KMS-11 (cell line): ENCODE results near the gene PSMB4.
"Not testable (repeated sequence)": the region's sequence is repeated elsewhere in the genome, so short reads cannot be mapped to it uniquely, and the experiment has no call there.

Source experiments
- H2AFZ ChIP-seq: fragments of 200-600 bp; sonication (generic); 2 replicates; pipeline ENCODE4 v1.6.1; 2016; ENCODE audit warnings: antibody characterized with exemption, mixed run types, low read depth
- H3K27ac ChIP-seq: fragments of 200-600 bp; sonication (generic); 2 replicates; pipeline ENCODE4 v1.6.1; 2016; ENCODE audit warnings: mild to moderate bottlenecking, mixed run types
- H3K27me3 ChIP-seq: fragments of 200-600 bp; sonication (generic); 2 replicates; pipeline ENCODE4 v1.6.1; 2017; ENCODE audit warnings: mild to moderate bottlenecking, low read depth, mixed run types, moderate library complexity; ENCODE audit not compliant: insufficient read depth
- H3K36me3 ChIP-seq: fragments of 200-600 bp; sonication (generic); 2 replicates; pipeline ENCODE4 v1.6.1; 2017; ENCODE audit warnings: mild to moderate bottlenecking, mixed run types; ENCODE audit not compliant: insufficient read depth
- H3K4me1 ChIP-seq: fragments of 200-600 bp; sonication (generic); 2 replicates; pipeline ENCODE4 v1.6.1; 2016; ENCODE audit warnings: mild to moderate bottlenecking, low read depth, mixed run types; ENCODE audit not compliant: poor library complexity, severe bottlenecking
- H3K4me2 ChIP-seq: fragments of 200-600 bp; sonication (generic); 2 replicates; pipeline ENCODE4 v1.7.0; 2016; ENCODE audit warnings: mild to moderate bottlenecking, mixed run types
- H3K4me3 ChIP-seq: fragments of 200-600 bp; sonication (generic); IDR thresholded peaks from 2 replicates; pipeline ENCODE4 v1.6.1; 2017; ENCODE audit warnings: low read depth, low read length, mixed read lengths; ENCODE audit not compliant: insufficient read depth
- H3K79me2 ChIP-seq: fragments of 200-600 bp; sonication (generic); 2 replicates; pipeline ENCODE4 v1.6.1; 2016; ENCODE audit warnings: low read depth, mixed run types; ENCODE audit not compliant: insufficient read depth
- H3K9ac ChIP-seq: fragments of 200-600 bp; sonication (generic); 2 replicates; pipeline ENCODE4 v1.6.1; 2016; ENCODE audit warnings: mild to moderate bottlenecking, mixed run types
- H4K20me1 ChIP-seq: fragments of 200-600 bp; sonication (generic); 2 replicates; pipeline ENCODE4 v1.6.1; 2016; ENCODE audit warnings: mild to moderate bottlenecking, mixed run types; ENCODE audit not compliant: insufficient read depth
- CTCF ChIP-seq: fragments of 200-600 bp; sonication (generic); conservative IDR thresholded peaks from 2 replicates; pipeline ENCODE4 v1.6.1; 2017; ENCODE audit warnings: low read depth, mild to moderate bottlenecking, antibody characterized with exemption, low read length, moderate library complexity, mixed read lengths

PSMB4 gene

DNA sequence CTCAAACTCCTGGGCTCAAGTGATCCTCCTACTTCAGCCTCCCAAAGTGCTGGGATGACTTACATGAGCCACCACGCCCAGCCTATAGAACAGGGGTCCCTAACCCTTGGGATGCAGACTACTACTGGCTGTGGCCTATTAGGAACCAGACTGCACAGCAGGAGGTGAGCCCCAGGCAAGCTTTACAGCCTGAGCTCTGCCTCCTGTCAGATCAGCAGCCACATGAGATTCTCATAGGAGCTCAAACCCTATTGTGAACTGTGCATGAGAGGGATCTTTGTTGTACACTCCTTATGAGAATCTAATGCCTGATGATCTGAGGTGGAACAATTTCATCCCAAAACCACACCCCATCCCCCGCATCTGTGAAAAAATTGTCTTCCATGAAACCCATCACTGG lies 13.4 kb upstream of the PSMB4 start:
- no peaks in the 10 kb centered on the region for H3K36me3 ChIP-seq
- no peaks in the 10 kb centered on the region for H3K79me2 ChIP-seq
- no peaks in the 10 kb centered on the region for H3K4me1 ChIP-seq
- H3K27me3 ChIP-seq, result no peaks in the 10 kb centered on the region
- TF ChIP-seq CTCF, result no peak
- H3K4me2 ChIP-seq, result no peak overlapping the region
- no peak overlapping the region for H3K9ac ChIP-seq
- no peaks in the 10 kb centered on the region for H4K20me1 ChIP-seq
- H3K4me3 ChIP-seq, result no peak overlapping the region
- no peak overlapping the region for H2AFZ ChIP-seq
- no peak overlapping the region for H3K27ac ChIP-seq

DNA sequence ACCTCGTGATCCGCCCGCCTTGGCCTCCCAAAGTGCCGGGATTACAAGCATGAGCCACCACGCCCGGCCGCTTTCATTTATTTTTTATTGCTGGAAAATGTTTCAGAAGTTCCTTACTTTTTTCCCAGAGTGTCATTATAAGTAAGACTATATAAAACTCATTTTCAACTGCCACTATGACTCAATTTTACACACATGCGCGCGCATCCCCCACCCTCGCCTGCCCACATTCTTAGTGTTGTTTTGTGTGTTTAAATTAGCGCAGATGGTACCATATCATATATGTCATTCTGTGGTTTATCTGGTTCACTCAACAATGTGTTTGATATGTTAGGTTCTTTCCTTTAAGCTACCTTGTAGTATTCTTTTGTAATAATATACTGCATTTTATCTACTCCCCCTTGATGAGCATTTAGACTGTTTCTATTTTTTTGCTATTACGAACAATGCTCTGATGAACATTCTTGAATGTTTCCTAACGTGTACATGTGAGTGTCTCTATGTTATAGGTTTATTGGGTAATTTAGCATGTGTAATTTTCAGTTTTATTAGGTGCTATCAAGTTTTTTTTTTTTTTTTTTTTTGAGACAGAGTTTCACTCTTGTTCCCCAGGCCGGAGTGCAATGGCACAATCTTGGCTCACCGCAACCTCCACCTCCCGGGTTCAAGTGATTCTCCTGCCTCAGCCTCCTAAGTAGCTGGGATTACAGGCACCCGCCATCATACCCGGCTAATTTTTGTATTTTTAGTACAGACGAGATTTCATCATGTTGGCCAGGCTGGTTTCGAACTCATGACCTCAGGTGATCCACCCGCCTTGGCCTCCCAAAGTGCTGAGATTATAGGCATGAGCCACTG lies 8.9 kb upstream of the PSMB4 start:
- not testable (repeated sequence) for H2AFZ ChIP-seq, H3K9ac ChIP-seq, H3K4me3 ChIP-seq, H3K27ac ChIP-seq, H3K79me2 ChIP-seq, H3K4me1 ChIP-seq, H3K36me3 ChIP-seq, H4K20me1 ChIP-seq, H3K27me3 ChIP-seq, H3K4me2 ChIP-seq

- Histone ChIP-seq H3K27me3 (no peaks in the 10 kb centered on the region), H3K36me3 (no peaks in the 10 kb centered on the region), H2AFZ (no peak overlapping the region), H3K4me2 (no peak overlapping the region), H3K27ac (no peak overlapping the region), H3K9ac (no peak overlapping the region), H3K4me3 (no peak overlapping the region), H3K4me1 (no peaks in the 10 kb centered on the region), H3K79me2 (no peaks in the 10 kb centered on the region), H4K20me1 (no peaks in the 10 kb centered on the region)
- no peak for TF ChIP-seq CTCF
Observed at GRCh38 chr1:151391079-151391563, 8.3 kb upstream of the PSMB4 start.

DNA sequence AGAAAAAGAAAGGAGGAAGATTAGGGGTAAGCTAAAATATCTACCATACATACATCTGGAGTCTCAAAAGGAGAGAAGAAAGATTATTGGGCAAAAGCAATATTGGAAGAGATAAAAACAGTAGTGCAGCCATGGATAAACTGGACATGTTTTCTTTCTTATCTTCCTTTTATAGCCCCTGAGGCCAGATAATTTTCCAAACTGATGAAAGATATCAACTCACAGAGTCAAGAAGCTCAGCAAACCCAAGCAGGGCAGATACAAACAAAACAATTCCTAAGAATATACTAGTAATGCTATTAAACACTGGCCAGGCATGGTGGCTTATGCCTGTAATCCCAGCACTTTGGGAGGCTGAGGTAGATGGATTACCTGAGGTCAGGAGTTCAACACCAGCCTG lies 5.8 kb upstream of the PSMB4 start:
- Histone ChIP-seq H3K79me2 (no peaks in the 10 kb centered on the region), H3K9ac (no peak overlapping the region), H3K4me2 (no peak overlapping the region), H3K36me3 (no peaks in the 10 kb centered on the region), H3K27ac (no peak overlapping the region), H3K4me1 (peaks cover 2% of the 10 kb centered on the region), H3K27me3 (no peaks in the 10 kb centered on the region), H2AFZ (no peak overlapping the region), H3K4me3 (no peak overlapping the region), H4K20me1 (no peaks in the 10 kb centered on the region)
- no peak for TF ChIP-seq CTCF

DNA sequence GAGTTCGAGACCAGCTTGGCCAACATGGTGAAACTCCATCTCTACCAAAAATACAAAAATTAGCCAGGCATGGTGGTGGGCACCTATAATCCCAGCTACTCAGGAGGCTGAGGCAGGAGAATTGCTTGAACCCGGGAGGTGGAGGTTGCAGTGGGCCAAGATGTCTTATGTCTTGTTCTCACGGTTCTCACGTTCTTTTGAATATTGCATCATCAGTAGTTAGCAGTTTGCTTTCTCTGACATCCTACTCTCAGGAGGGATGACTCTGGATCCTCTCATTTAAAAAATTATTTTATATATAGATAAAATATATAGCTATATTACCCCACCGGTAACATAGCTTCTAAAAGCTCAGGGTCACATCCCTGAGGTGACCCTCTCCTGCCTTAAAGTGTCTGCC lies 3.1 kb upstream of the PSMB4 start:
- not testable (repeated sequence) for H3K27me3 ChIP-seq, H4K20me1 ChIP-seq, H2AFZ ChIP-seq, H3K9ac ChIP-seq, H3K27ac ChIP-seq, H3K4me3 ChIP-seq, H3K4me2 ChIP-seq
- peaks cover 10% of the 10 kb centered on the region; the same call in 1 of the 2 replicates for H3K36me3 ChIP-seq
- H3K79me2 ChIP-seq, result peaks cover 20% of the 10 kb centered on the region
- H3K4me1 ChIP-seq, result peaks cover 16% of the 10 kb centered on the region
